Nephron progenitor cell (in vitro differentiated cells): Measurements from ENCODE around the gene ARID1A.

ENCODE experiments used
- DNase-seq: peaks from one replicate; pipeline ENCODE4 v3.0.0; 2021
- H3K27ac Mint-ChIP-seq: 2 replicates; pipeline ENCODE4 v1.8.0; 2021; ENCODE audit warnings: mild to moderate bottlenecking, moderate library complexity, mixed read lengths
- H3K27me3 Mint-ChIP-seq: 2 replicates; pipeline ENCODE4 v1.8.0; 2021; ENCODE audit warnings: mild to moderate bottlenecking, low read depth, mixed read lengths; ENCODE audit not compliant: poor library complexity
- H3K36me3 Mint-ChIP-seq: 2 replicates; pipeline ENCODE4 v1.8.0; 2021; ENCODE audit warnings: low read depth, mixed read lengths
- H3K4me1 Mint-ChIP-seq: 2 replicates; pipeline ENCODE4 v1.8.0; 2021; ENCODE audit warnings: mixed read lengths
- H3K4me3 Mint-ChIP-seq: 2 replicates; pipeline ENCODE4 v1.8.0; 2021; ENCODE audit warnings: mild to moderate bottlenecking, moderate library complexity, mixed read lengths
- H3K9me3 Mint-ChIP-seq: 2 replicates; pipeline ENCODE4 v1.8.0; 2021; ENCODE audit warnings: mild to moderate bottlenecking, moderate library complexity, mixed read lengths
- CTCF ChIP-seq: fragments of 200-600 bp; sonication (generic); IDR thresholded peaks from 2 replicates; pipeline ENCODE4 v1.5.0; 2021; ENCODE audit warnings: antibody characterized with exemption

The ARID1A gene

GRCh38 chr1:26734501-26735058 is 38.8 kb downstream of the ARID1A start:
- Mint-ChIP-seq H3K4me1 (no peaks in the 10 kb centered on the region), H3K27ac (peak overlapping the region; percentile 66), H3K4me3 (no peak overlapping the region), H3K27me3 (no peaks in the 10 kb centered on the region), H3K9me3 (no peaks in the 10 kb centered on the region), H3K36me3 (peaks cover 78% of the 10 kb centered on the region)
- no peak for TF ChIP-seq CTCF
- no peak for DNase-seq

GRCh38 chr1:26739329-26739914 is 43.6 kb downstream of the ARID1A start:
- no peak for DNase-seq

GRCh38 chr1:26740023-26740634 is 44.3 kb downstream of the ARID1A start:
- peaks cover 84% of the 10 kb centered on the region for H3K36me3 Mint-ChIP-seq
- H3K27me3 Mint-ChIP-seq: no peaks in the 10 kb centered on the region
- DNase-seq: no peak
- peak overlapping the region; percentile 66 for H3K27ac Mint-ChIP-seq
- H3K4me3 Mint-ChIP-seq: no peak overlapping the region
- H3K9me3 Mint-ChIP-seq: no peaks in the 10 kb centered on the region
- peaks cover 9% of the 10 kb centered on the region for H3K4me1 Mint-ChIP-seq
- TF ChIP-seq CTCF: no peak

More at GRCh38 chr1:26739329-26739914, 43.6 kb downstream of the ARID1A start:
- Mint-ChIP-seq H3K36me3 (peaks cover 83% of the 10 kb centered on the region), H3K27me3 (no peaks in the 10 kb centered on the region), H3K9me3 (no peaks in the 10 kb centered on the region), H3K4me1 (peaks cover 8% of the 10 kb centered on the region), H3K4me3 (no peak overlapping the region), H3K27ac (peak overlapping the region; percentile 66)
- no peak for TF ChIP-seq CTCF

- Mint-ChIP-seq H3K4me3 (no peak overlapping the region), H3K4me1 (peaks cover 9% of the 10 kb centered on the region), H3K27ac (peak overlapping the region; percentile 83), H3K27me3 (no peaks in the 10 kb centered on the region), H3K9me3 (no peaks in the 10 kb centered on the region), H3K36me3 (peaks cover 85% of the 10 kb centered on the region)
- DNase-seq: no peak
- no peak for TF ChIP-seq CTCF
These were observed 45.1 kb downstream of the ARID1A start for GRCh38 chr1:26740952-26741351.

GRCh38 chr1:26743426-26744059 is 47.7 kb downstream of the ARID1A start:
- TF ChIP-seq CTCF: no peak
- no peaks in the 10 kb centered on the region for H3K9me3 Mint-ChIP-seq
- peaks cover 2% of the 10 kb centered on the region for H3K27me3 Mint-ChIP-seq
- H3K27ac Mint-ChIP-seq: peak overlapping the region; percentile 80
- no peak overlapping the region for H3K4me3 Mint-ChIP-seq
- DNase-seq: no peak
- peaks cover 93% of the 10 kb centered on the region for H3K36me3 Mint-ChIP-seq
- peaks cover 9% of the 10 kb centered on the region for H3K4me1 Mint-ChIP-seq
